Fibroblast of villous mesenchyme (primary cell): ENCODE results near the gene DNASE1L1. TPM values are rescaled to one million over a fixed set of nuclear protein-coding genes. Genes with fewer than 3 reads are reported as not detected.

Experiments
- DNase-seq: peaks from one replicate; pipeline ENCODE4 v3.0.0-alpha.2; 2010; ENCODE audit warnings: low read depth
- H3K4me3 ChIP-seq: 2 replicates; pipeline ENCODE4 v1.5.1; 2011; ENCODE audit warnings: low read depth, mild to moderate bottlenecking, low read length
- total RNA-seq: library from RNA; depleted of rRNA; stranded (reverse); fragments of >200 nt; gene quantifications from 2 replicates; pipeline ENCODE4 v1.2.3, GENCODE V29; 2012
- TF ChIP-seq, protein P1 (sequence below): IDR thresholded peaks from 2 replicates; pipeline ENCODE4 v1.5.1; 2012; ENCODE audit warnings: low read depth, mild to moderate bottlenecking, low read length; ENCODE audit not compliant: insufficient read depth

DNASE1L1 gene
- total RNA-seq, 1 donor = 53.5 TPM

DNA sequence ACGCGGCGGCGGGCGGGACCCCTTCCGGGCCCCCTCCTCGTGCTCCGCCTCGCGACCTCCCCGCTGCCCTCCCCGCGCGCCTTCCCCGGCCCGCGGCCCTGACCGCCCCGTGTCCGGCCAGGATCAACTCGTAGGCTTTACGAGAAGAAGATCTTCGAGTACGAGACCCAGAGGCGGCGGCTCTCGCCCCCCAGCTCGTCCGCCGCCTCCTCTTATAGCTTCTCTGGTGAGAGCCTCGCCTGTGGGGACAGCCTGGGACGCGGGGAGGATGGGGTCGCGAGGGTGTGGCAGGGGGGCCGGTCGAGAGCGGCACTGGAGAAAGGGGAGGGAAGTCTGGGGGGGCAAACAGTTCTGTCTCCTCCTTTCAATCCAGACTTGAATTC lies 29.5 kb downstream of the DNASE1L1 start:
- peak overlapping the region; percentile 69 for H3K4me3 ChIP-seq
- TF ChIP-seq, protein P1, sequence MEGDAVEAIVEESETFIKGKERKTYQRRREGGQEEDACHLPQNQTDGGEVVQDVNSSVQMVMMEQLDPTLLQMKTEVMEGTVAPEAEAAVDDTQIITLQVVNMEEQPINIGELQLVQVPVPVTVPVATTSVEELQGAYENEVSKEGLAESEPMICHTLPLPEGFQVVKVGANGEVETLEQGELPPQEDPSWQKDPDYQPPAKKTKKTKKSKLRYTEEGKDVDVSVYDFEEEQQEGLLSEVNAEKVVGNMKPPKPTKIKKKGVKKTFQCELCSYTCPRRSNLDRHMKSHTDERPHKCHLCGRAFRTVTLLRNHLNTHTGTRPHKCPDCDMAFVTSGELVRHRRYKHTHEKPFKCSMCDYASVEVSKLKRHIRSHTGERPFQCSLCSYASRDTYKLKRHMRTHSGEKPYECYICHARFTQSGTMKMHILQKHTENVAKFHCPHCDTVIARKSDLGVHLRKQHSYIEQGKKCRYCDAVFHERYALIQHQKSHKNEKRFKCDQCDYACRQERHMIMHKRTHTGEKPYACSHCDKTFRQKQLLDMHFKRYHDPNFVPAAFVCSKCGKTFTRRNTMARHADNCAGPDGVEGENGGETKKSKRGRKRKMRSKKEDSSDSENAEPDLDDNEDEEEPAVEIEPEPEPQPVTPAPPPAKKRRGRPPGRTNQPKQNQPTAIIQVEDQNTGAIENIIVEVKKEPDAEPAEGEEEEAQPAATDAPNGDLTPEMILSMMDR = no peak
- DNase-seq = no peak

DNA sequence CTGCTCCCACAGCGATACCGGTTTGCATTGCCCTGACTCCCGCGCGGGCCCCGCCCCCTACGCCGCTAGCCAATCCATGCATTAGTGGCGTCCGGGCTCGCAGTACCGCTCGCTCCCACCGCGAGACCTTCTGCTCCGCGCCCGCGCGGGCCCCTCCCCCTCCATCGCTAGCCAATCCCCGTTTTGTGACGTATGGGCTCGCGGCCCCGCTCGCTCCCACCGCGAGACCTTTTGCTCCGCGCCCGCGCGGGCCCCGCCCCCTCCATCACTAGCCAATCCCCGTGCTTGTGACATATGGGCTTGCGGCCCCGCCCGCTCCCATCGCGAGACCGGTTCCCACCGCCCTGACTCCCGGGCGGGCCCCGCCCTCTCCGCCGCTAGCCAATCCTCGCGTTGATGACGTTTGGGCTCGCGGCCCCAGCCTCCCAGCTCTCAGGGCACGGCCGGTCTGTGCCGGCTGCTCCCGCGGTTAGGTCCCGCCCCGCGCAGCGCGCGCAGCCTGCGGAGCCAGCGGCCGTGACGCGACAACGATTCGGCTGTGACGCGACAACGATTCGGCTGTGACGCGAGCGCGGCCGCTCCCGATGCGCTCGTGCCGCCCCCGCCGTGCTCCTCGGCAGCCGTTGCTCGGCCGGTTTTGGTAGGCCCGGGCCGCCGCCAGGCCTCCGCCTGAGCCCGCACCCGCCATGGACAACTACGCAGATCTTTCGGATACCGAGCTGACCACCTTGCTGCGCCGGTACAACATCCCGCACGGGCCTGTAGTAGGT lies 30.1 kb downstream of the DNASE1L1 start, which contains the start of gene EMD:
Gene EMD (plus strand): TSS at position 497 of the 770 bp plus-strand sequence. CDS start 190 bp downstream, at position 687.
- peak within 1 kb of the TSS; percentile 69 for H3K4me3 ChIP-seq
- TF ChIP-seq, protein P1 = no peak
- peak; percentile 98 for DNase-seq

DNA sequence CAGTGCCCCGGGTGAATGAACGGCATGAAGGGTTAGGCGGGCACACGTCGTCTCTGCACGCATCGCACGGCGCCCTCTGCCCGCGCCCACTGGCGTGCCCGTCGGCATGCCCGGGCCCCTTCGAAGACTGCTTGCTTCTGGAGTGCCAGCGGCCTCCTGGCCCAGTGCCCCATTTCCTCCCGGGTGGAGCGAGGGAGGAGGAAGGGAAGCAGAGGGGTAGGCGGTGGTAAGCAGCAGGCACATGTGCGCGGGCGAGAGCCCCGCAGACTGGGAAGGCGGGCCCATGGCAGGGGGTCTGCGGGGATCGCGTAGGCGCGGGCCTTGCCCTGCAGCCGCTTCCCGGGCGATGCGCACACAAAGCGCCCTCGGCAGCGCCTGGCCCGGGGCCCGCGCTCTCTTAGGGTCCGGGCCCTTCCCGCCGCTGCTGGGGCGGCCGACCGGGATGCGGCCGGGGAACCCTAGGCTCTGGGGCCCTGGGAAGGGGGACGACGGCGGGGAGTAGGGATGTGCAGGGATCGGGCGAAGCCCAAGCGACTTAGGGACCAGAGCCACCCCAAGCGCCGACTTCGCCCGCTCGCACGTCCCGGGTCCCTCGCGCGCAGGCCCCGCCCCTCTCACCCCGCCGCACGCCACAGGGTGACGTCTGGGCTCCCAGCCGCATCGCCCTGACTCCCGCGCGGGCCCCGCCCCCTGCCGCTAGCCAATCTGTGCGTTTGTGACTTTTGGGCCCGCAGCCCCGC lies 30.8 kb downstream of the DNASE1L1 start:
- TF ChIP-seq, protein P1 = no peak
- peak overlapping the region; percentile 51 for H3K4me3 ChIP-seq
- no peak for DNase-seq

GRCh38 chrX:154376774-154377173 lies 32.3 kb downstream of the DNASE1L1 start:
- no peak overlapping the region for H3K4me3 ChIP-seq
- no peak for DNase-seq
- TF ChIP-seq, protein P1 = no peak

DNA sequence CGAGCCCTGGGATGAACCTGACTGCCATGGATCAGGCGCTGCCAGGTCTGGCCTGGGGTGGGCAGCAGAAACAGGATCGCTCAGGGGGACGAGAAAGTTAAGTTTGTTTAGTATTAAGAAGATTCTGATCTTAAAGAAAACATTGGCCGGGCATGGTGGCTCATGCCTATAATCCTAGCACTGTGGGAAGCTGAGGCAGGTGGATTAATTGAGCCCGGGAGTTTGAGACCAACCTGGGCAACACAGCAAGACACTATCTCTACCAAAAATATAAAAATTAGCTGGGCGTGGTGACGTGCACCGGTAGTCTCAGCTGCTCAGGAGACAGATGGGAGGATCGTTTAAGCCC lies 33.9 kb downstream of the DNASE1L1 start:
- H3K4me3 ChIP-seq = peak overlapping the region; percentile 41

DNA sequence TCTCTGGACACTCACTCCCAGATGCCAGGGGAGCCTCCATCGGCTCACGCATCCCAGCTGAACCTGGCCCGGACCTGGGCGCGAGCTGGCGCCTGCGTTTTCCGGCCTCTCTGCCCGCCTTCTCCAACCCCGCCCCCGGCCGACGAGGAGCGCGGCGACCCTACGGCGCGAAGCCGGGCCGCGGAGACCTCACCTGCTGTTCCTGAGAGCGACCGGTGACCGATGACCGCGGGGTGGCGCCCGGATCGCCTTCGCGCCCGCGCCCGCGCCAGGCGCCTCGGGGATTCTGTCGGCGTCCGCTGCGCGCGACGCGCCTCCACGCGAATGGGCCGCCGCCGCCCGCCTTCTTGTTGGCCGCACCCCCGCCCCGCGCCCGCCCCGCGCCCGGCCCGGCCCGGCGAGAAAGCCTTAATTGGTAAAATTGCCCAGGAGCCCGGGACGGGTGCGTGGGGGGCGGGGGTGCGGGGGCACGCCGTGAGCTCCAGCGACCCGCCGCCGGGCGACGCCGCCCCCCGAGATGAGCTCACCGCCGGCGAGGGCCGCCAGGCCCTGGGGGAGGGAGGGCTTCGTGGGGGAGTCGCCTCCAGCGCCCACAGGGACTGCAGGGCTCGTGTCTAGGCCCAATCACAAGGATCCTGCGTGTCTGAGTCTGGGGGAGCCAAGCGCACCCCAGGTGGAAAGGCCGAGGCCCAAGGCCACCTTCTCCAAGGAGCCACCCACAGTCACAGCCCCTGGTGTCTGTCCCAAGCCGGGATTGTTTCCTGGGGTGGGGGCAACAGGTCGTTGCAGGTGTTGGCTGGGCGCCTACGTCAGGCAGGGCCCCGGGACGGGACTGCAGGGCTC lies 34.5 kb downstream of the DNASE1L1 start, which contains the start of gene FLNA:
Gene FLNA (minus strand): TSS at position 322 of the 843 bp plus-strand sequence. CDS start 3,389 bp downstream, outside the sequence.
- peak within 1 kb of the TSS; percentile 60 for H3K4me3 ChIP-seq
- TF ChIP-seq, protein P1 = no peak
- DNase-seq = no peak

More for the DNA sequence above, 33.9 kb downstream of the DNASE1L1 start:
- DNase-seq = no peak
- TF ChIP-seq, protein P1 = no peak
